K562 (cell line): ENCODE results near the gene FARSA. TPM values are rescaled to one million over a fixed set of nuclear protein-coding genes. Genes with fewer than 3 reads are reported as not detected.

Experiments used
- ATF7 ChIP-seq: fragments of 450-650 bp; IDR thresholded peaks from 2 replicates; pipeline ENCODE4 v1.7.1; 2014; ENCODE audit warnings: mild to moderate bottlenecking, moderate library complexity
- CAMTA2 ChIP-seq: fragments of 250-450 bp; sonication (Bioruptor Pico); conservative IDR thresholded peaks from 2 replicates; pipeline ENCODE4 v1.5.1; 2022
- ESRRB ChIP-seq: fragments of 250-450 bp; sonication (Bioruptor Pico); IDR thresholded peaks from 2 replicates; pipeline ENCODE4 v1.5.0; 2020; ENCODE audit warnings: mild to moderate bottlenecking, moderate library complexity, borderline replicate concordance
- ETV1 ChIP-seq: fragments of 450-650 bp; conservative IDR thresholded peaks from 2 replicates; pipeline ENCODE4 v1.6.1; 2016; ENCODE audit warnings: missing genetic modification characterization, control low read depth, low read depth, missing compliant biosample characterization
- FIP1L1 ChIP-seq: fragments of 200-400 bp; formaldehyde crosslinking; IDR thresholded peaks from 2 replicates; pipeline ENCODE4 v1.6.1; 2018; ENCODE audit warnings: mild to moderate bottlenecking, low read depth, low read length; ENCODE audit not compliant: poor library complexity, severe bottlenecking
- KLF13 ChIP-seq: fragments of 450-650 bp; IDR thresholded peaks from 2 replicates; pipeline ENCODE4 v1.6.1; 2016; ENCODE audit warnings: missing genetic modification characterization, low read depth, mild to moderate bottlenecking, missing compliant biosample characterization, moderate library complexity, borderline replicate concordance
- MBD1 ChIP-seq: fragments of 250-450 bp; sonication (Bioruptor Pico); IDR thresholded peaks from 2 replicates; pipeline ENCODE4 v1.8.0; 2022; ENCODE audit warnings: inconsistent platforms
- MED1 ChIP-seq: sonication (generic); formaldehyde crosslinking; IDR thresholded peaks from 2 replicates; pipeline ENCODE4 v1.8.1; 2023; ENCODE audit warnings: missing genetic modification reagents, borderline replicate concordance
- MEIS2 ChIP-seq: fragments of 450-650 bp; IDR thresholded peaks from 2 replicates; pipeline ENCODE4 v1.6.1; 2014; ENCODE audit warnings: mild to moderate bottlenecking; ENCODE audit not compliant: partially characterized antibody
- MTA1 ChIP-seq: fragments of 450-650 bp; IDR thresholded peaks from 2 replicates; pipeline ENCODE4 v1.6.1; 2017; ENCODE audit warnings: borderline replicate concordance
- MYNN ChIP-seq, 2 experiments: sonication (generic); formaldehyde crosslinking in 1 of 2; IDR thresholded peaks; 2 replicates each; pipeline versions ENCODE4 v1.5.0 to v1.6.1; 2016 to 2020; ENCODE audit warnings: antibody characterized with exemption in 1 of 2, missing genetic modification reagents in 1 of 2
- POLR2AphosphoS2 ChIP-seq: IDR thresholded peaks from 2 replicates; pipeline ENCODE4 v1.6.1; 2012; ENCODE audit warnings: low read length, improper control_type of control experiment
- RB1 ChIP-seq: fragments of 450-650 bp; IDR thresholded peaks from 2 replicates; pipeline ENCODE4 v1.6.1; 2017; ENCODE audit warnings: low read depth, mild to moderate bottlenecking
- RBBP5 ChIP-seq: fragments of 200-600 bp; sonication (generic); IDR thresholded peaks from 2 replicates; pipeline ENCODE4 v1.6.1; 2012; ENCODE audit warnings: borderline replicate concordance, mild to moderate bottlenecking, low read length, control low read depth, inconsistent platforms; ENCODE audit not compliant: insufficient read depth, poor library complexity, severe bottlenecking
- TRIM24 ChIP-seq, 2 experiments: fragments of 450-650 bp; IDR thresholded peaks; 2 replicates each; pipeline ENCODE4 v1.6.1; 2016
- ZKSCAN1 ChIP-seq: fragments of 150-350 bp; IDR thresholded peaks from 2 replicates; pipeline ENCODE4 v1.6.1; 2016; ENCODE audit warnings: low read depth, low read length
- ZNF23 ChIP-seq: fragments of 250-450 bp; sonication (Bioruptor Pico); IDR thresholded peaks from 2 replicates; pipeline ENCODE4 v1.4.0; 2020; ENCODE audit warnings: mild to moderate bottlenecking
- ZNF592 ChIP-seq: fragments of 450-650 bp; IDR thresholded peaks from 2 replicates; pipeline ENCODE4 v1.6.1; 2017; ENCODE audit warnings: antibody characterized with exemption, mild to moderate bottlenecking
- ZNF707 ChIP-seq: fragments of 250-450 bp; sonication (Bioruptor Pico); conservative IDR thresholded peaks from 2 replicates; pipeline ENCODE4 v1.8.0; 2022; ENCODE audit warnings: inconsistent platforms, mild to moderate bottlenecking, moderate library complexity
- ZNF740 ChIP-seq, 3 experiments: fragments of 200-800 bp in 1 of 3; sonication (Bioruptor generic) in 1 of 3; sonication (generic) in 1 of 3; formaldehyde crosslinking in 1 of 3; IDR thresholded peaks; 2 replicates each; pipeline versions ENCODE4 v1.6.1 to v1.8.0; 2016 to 2022; ENCODE audit warnings: mild to moderate bottlenecking in 2 of 3, missing compliant biosample characterization in 2 of 3, missing genetic modification characterization in 2 of 3, missing genetic modification reagents in 1 of 3
- polyA plus RNA-seq, 8 experiments: library from polyadenylated mRNA; depleted of rRNA in 4 of 8; stranded (reverse) in 5 of 8; unstranded in 3 of 8; fragments of >200 nt; fragmentation: Nextera tagmentation in 2 of 8; fragmentation: Illumina TruSeq in 1 of 8; extraction: Ambion mirVana in 2 of 8; extraction: Trizol in 1 of 8; gene quantifications; 2 replicates each; pipeline versions ENCODE4 v1.2.1 to v1.2.3, GENCODE V29; 2011 to 2014; ENCODE audit warnings: inconsistent platforms in 1 of 8, missing spikeins in 1 of 8
- total RNA-seq, 7 experiments: library from RNA; depleted of rRNA in 6 of 7; stranded (reverse); fragments of >200 nt in 6 of 7; fragmentation: Illumina TruSeq in 2 of 7; extraction: Trizol in 2 of 7; gene quantifications; 2 replicates each; pipeline versions ENCODE4 v1.2.1 to v1.2.3, GENCODE V29; 2011 to 2021; ENCODE audit warnings: low replicate concordance in 1 of 7

The FARSA gene
- total and polyA plus RNA-seq, 9 of the 15 experiments (the other 6 are each of a cell fraction or from before 2014, with no cell fraction given) = 25.2 to 237 (median 89.6) TPM

GRCh38 chr19:12884926-12885748 is 48.4 kb downstream of the FARSA start (continued):
- no peak for TF ChIP-seq MED1 (CRISPR knock-in tag)
- no peak for TF ChIP-seq MBD1 (CRISPR knock-in tag)
- peak; percentile 89; the same call in 1 of the 2 replicates for TF ChIP-seq KLF13 (tag)
- TF ChIP-seq POLR2AphosphoS2 = peak; percentile 79; the same call in 1 of the 2 replicates
- TF ChIP-seq FIP1L1 = no peak
- no peak for TF ChIP-seq ZNF707 (CRISPR knock-in tag)
- TF ChIP-seq MEIS2 = peak; percentile 50
- TF ChIP-seq MYNN (IDR thresholded peaks at IDR 0.05) = peak; percentile 76
- TF ChIP-seq MYNN (CRISPR knock-in tag; IDR thresholded peaks at IDR 0.05) = no peak
- TF ChIP-seq ESRRB (CRISPR knock-in tag) = no peak
- TF ChIP-seq TRIM24 (IDR thresholded peaks at IDR 0.05) = peak in 1 of 2 experiments; percentile 55; a peak in 1 of 4 replicates
- TF ChIP-seq RBBP5 = no peak
- peak; percentile 95 for TF ChIP-seq ZNF592
- no peak for TF ChIP-seq ZKSCAN1
- TF ChIP-seq ETV1 = no peak
- no peak for TF ChIP-seq ZNF740 (CRISPR knock-in tag; IDR thresholded peaks at IDR 0.05)
- TF ChIP-seq ZNF740 (tag; IDR thresholded peaks at IDR 0.05) = no peak; a peak in 1 of 4 replicates
- peak; percentile 89 for TF ChIP-seq RB1
- TF ChIP-seq ATF7 = peak; percentile 58; the same call in 1 of the 2 replicates
- 0 out of 2 replicates have a peak, but pooled peaks have one; percentile 36 for TF ChIP-seq CAMTA2
- peak; percentile 57; the same call in 1 of the 2 replicates for TF ChIP-seq MTA1
- no peak for TF ChIP-seq ZNF23 (CRISPR knock-in tag)
